Mucosa of descending colon (tissue), 3 donors: ENCODE results near the gene CADPS2. TPM values are rescaled to one million over a fixed set of nuclear protein-coding genes. Genes with fewer than 3 reads are reported as not detected.

Source experiments
- ATAC-seq: fragments of 200-7000 bp; cut with Tn5 transposase; one replicate; pipeline ENCODE4 v1.9.1; 2020; ENCODE audit warnings: mild to moderate bottlenecking, moderate library complexity
- DNase-seq, 3 donors: peaks; one replicate each; pipeline ENCODE4 v3.0.0-alpha.2; 2020
- H3K36me3 ChIP-seq: fragments of 200-600 bp; one replicate; pipeline ENCODE4 v1.8.0; 2021; ENCODE audit warnings: low read depth, mild to moderate bottlenecking
- H3K4me1 ChIP-seq: fragments of 200-600 bp; one replicate; pipeline ENCODE4 v1.8.0; 2021; ENCODE audit warnings: low read depth, mild to moderate bottlenecking
- H3K4me3 ChIP-seq: fragments of 200-600 bp; one replicate; pipeline ENCODE4 v1.8.0; 2021; ENCODE audit warnings: mild to moderate bottlenecking
- H3K9me3 ChIP-seq: fragments of 200-600 bp; one replicate; pipeline ENCODE4 v1.8.0; 2021; ENCODE audit warnings: mild to moderate bottlenecking
- CTCF ChIP-seq: fragments of 200-600 bp; IDR thresholded peaks from one replicate; pipeline ENCODE4 v1.8.0; 2022; ENCODE audit warnings: antibody characterized with exemption, mild to moderate bottlenecking
- intact Hi-C, 2 donors: fragments of 100-400 bp; cut with DNase I in 1 of 2; cut with micrococcal nuclease in 1 of 2; formaldehyde crosslinking; loops; one replicate each; pipeline versions ENCODE4 v1.11.0 to v1.11.1; 2022; cut with DNase I, micrococcal nuclease
- total RNA-seq, 3 donors: library from RNA; stranded (reverse); fragmentation: NEBNext Ultra II Directional in 2 of 3; extraction: Animal tissue kit (Norgen Biotek cat#: 25700) in 2 of 3; gene quantifications; one replicate each; pipeline versions ENCODE4 v1.2.1 to v1.2.4, GENCODE V29; 2021 to 2023
- donor health status: DM: no; HTN: no; CAD: no; lungs with moderate emphysema.
- donor health status: DM: no; HTN: no; CAD: no.
- donor health status: DM: no; HTN: yes; CAD: no.

CADPS2 gene
- total RNA-seq, 3 donors from 2014 or later: 11.3 to 12.7 (median 11.7) TPM

- intact Hi-C loops: no loop called here
- H3K4me3 ChIP-seq: no peak overlapping the region
- H3K9me3 ChIP-seq: no peaks in the 10 kb centered on the region
- DNase-seq (no peak), ATAC-seq (no peak)
- TF ChIP-seq CTCF: no peak
- no peaks in the 10 kb centered on the region for H3K4me1 ChIP-seq
- H3K36me3 ChIP-seq: no peaks in the 10 kb centered on the region
These were observed 447.8 kb downstream of the CADPS2 start for GRCh38 chr7:122438492-122438891.

DNA sequence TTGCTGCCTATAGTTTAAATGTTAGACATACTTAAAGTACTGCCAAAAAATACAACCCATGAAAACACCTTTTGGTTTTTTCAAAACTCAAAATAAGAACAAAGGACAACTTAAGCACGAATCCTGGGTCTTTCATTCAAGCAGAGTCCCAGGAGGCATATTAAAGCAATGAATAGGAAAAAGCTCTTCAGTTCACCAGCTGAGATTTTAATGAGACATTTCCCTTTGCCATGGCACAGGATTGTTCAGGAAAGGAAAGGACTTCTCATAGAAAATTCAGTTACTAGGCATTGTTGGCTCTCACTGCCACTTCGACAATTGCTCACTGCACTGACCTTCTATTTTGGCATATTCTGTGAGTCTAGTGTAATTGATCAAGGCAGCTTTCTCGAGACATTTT lies 448.3 kb downstream of the CADPS2 start:
- Histone ChIP-seq H3K4me3 (no peak overlapping the region), H3K4me1 (no peaks in the 10 kb centered on the region), H3K9me3 (no peaks in the 10 kb centered on the region), H3K36me3 (no peaks in the 10 kb centered on the region)
- intact Hi-C loops: no loop called here
- no peak for ATAC-seq
- DNase-seq: no peak
- no peak for TF ChIP-seq CTCF

DNA sequence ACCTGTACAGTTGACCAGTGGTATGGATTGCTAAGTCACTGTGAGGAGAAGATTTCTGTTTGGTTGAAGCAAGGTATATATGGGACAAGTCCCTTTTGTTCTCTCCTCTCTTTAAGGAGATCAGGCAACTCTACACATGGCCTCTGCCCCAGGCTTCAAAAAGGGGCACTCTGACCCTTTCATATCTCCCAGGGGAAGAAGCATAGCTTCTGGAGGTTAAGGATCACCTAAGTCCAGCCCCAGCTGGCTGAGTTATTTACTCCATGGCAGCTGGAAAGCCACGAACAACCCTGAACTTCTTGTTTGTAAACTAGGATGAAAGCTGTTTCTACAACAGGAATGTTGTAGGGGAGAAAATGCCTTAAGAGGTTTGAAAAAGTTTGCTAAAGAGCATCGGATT lies 452.5 kb downstream of the CADPS2 start:
- ATAC-seq (no peak), DNase-seq (no peak)
- Histone ChIP-seq H3K36me3 (no peaks in the 10 kb centered on the region), H3K4me3 (no peak overlapping the region), H3K4me1 (no peaks in the 10 kb centered on the region), H3K9me3 (no peaks in the 10 kb centered on the region)
- TF ChIP-seq CTCF: no peak
- intact Hi-C loops: no loop called here

- Histone ChIP-seq H3K4me1 (no peaks in the 10 kb centered on the region), H3K4me3 (no peak overlapping the region), H3K9me3 (no peaks in the 10 kb centered on the region), H3K36me3 (no peaks in the 10 kb centered on the region)
- no peak for DNase-seq
- no peak for TF ChIP-seq CTCF
- intact Hi-C loops: no loop called here
- ATAC-seq: no peak
These were observed 455.6 kb downstream of the CADPS2 start for GRCh38 chr7:122430710-122431109.

DNA sequence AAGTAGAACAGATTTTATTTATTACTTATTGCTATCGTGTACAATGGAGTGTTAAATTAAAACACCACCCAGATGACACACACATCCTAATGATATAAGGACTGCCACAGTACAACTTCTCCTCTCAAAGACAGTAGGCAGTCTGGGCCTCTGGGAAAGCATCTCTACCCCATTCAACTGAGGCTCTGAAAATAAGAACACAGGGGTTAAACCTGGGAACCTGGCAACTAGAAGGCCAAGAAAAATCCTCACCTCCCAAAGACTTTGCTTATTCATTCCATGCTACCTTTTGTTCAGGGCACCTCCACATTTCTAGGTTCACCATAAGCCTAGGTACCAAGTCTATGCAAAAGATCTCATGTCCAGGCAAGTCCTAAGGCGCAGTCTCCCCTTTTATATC lies 456.3 kb downstream of the CADPS2 start:
- Histone ChIP-seq H3K9me3 (no peaks in the 10 kb centered on the region), H3K4me3 (no peak overlapping the region), H3K4me1 (no peaks in the 10 kb centered on the region), H3K36me3 (no peaks in the 10 kb centered on the region)
- DNase-seq (no peak), ATAC-seq (no peak)
- TF ChIP-seq CTCF: no peak
- intact Hi-C loops: no loop called here

DNA sequence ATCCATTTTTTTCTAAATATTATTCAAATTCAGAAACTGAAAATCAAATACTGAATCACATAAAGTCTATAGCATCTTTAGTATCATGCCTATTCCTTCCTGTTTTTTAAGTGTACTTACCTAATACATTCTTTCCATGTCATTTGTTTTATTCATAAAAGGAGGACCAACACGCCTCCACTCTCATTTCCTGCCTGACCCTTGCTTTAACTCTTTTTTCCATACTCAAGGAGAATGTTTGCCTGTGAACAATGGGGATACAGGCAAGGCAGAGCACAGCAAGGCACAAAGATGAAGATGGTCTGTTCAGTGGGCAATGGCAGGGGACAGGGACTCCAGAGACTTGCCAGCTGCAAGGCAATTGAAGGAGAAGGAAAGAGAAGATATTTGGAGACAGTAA lies 460.5 kb downstream of the CADPS2 start:
- ATAC-seq (no peak), DNase-seq (no peak)
- Histone ChIP-seq H3K9me3 (no peaks in the 10 kb centered on the region), H3K4me3 (no peak overlapping the region), H3K36me3 (no peaks in the 10 kb centered on the region), H3K4me1 (no peaks in the 10 kb centered on the region)
- TF ChIP-seq CTCF: no peak
- intact Hi-C loops: no loop called here
